Endothelial cell (in vitro differentiated cells): Measurements from ENCODE around the gene LRRC32. TPM values are rescaled to one million over a fixed set of nuclear protein-coding genes. Genes with fewer than 3 reads are reported as not detected.

Source experiments
- DNase-seq: peaks from one replicate; pipeline ENCODE4 v3.0.0; 2021; ENCODE audit warnings: low spot score
- H3K27ac Mint-ChIP-seq: one replicate; pipeline ENCODE4 v1.8.0; 2021; ENCODE audit warnings: mixed read lengths, inconsistent platforms; ENCODE audit not compliant: unreplicated experiment
- H3K27me3 Mint-ChIP-seq: one replicate; pipeline ENCODE4 v1.8.0; 2021; ENCODE audit warnings: mild to moderate bottlenecking, moderate library complexity, mixed read lengths, inconsistent platforms; ENCODE audit not compliant: unreplicated experiment
- H3K36me3 Mint-ChIP-seq: one replicate; pipeline ENCODE4 v1.8.0; 2021; ENCODE audit warnings: mild to moderate bottlenecking, low read depth, mixed read lengths, inconsistent platforms; ENCODE audit not compliant: unreplicated experiment
- H3K4me1 Mint-ChIP-seq: one replicate; pipeline ENCODE4 v1.8.0; 2021; ENCODE audit warnings: mild to moderate bottlenecking, mixed read lengths, inconsistent platforms; ENCODE audit not compliant: unreplicated experiment
- H3K4me3 Mint-ChIP-seq: one replicate; pipeline ENCODE4 v1.8.0; 2021; ENCODE audit warnings: mild to moderate bottlenecking, mixed read lengths, inconsistent platforms; ENCODE audit not compliant: unreplicated experiment
- H3K9me3 Mint-ChIP-seq: one replicate; pipeline ENCODE4 v1.8.0; 2021; ENCODE audit warnings: mixed read lengths, inconsistent platforms; ENCODE audit not compliant: unreplicated experiment
- CTCF ChIP-seq: fragments of 200-600 bp; sonication (generic); IDR thresholded peaks from one replicate; pipeline ENCODE4 v1.5.0; 2021; ENCODE audit warnings: antibody characterized with exemption; ENCODE audit not compliant: unreplicated experiment
- total RNA-seq: library from RNA; stranded (reverse); fragmentation: NEBNext Ultra II Directional; extraction: Animal tissue kit (Norgen Biotek cat#: 25700); gene quantifications from one replicate; pipeline ENCODE4 v1.2.1, GENCODE V29; 2021; ENCODE audit not compliant: unreplicated experiment

LRRC32 gene
- total RNA-seq, 1 donor from 2014 or later = 22.0 TPM

DNA sequence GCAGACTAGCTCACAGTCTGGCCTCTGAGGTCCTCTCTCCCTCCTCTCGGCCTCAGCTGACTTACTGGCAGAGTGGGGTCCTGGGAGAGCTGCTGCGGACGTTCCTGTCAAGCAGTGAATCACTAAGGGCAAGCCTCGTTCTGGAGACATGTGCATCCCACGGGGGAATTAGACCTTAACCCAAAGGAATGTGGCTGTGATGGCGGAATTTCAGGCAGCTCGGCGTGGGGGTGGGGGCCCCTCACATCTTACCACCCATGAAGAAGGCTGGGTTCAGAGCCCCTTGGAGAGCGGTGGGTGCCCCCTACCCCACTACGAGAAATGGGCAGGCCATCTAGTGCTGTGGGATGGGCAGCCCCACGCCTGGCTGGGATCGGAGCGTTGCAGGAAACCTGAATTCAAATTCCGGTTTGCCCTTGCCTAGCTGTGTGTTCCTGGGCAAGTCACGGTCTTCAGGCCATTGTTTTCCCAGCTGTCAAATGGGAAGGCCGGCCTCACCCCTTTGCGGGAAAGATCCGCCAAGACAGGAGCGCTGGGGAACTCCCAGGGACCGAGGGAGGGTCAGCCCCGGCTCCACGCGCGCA lies 554 bp downstream of the LRRC32 start:
- Mint-ChIP-seq H3K4me1 (peaks cover 60% of the 10 kb centered on the region), H3K4me3 (peak overlapping the region; percentile 83), H3K27me3 (peaks cover 26% of the 10 kb centered on the region), H3K27ac (peak overlapping the region; percentile 24), H3K9me3 (no peaks in the 10 kb centered on the region), H3K36me3 (peaks cover 12% of the 10 kb centered on the region)
- no peak for TF ChIP-seq CTCF
- no peak for DNase-seq

- H3K27ac Mint-ChIP-seq = peak overlapping the region; percentile 55
- H3K9me3 Mint-ChIP-seq = no peaks in the 10 kb centered on the region
- peaks cover 74% of the 10 kb centered on the region for H3K4me1 Mint-ChIP-seq
- peak overlapping the region; percentile 83 for H3K4me3 Mint-ChIP-seq
- H3K27me3 Mint-ChIP-seq = peaks cover 29% of the 10 kb centered on the region
- DNase-seq = no peak
- peaks cover 15% of the 10 kb centered on the region for H3K36me3 Mint-ChIP-seq
- no peak for TF ChIP-seq CTCF
Measured at GRCh38 chr11:76668362-76669155, 2.0 kb downstream of the LRRC32 start.

- Mint-ChIP-seq H3K4me1 (peaks cover 72% of the 10 kb centered on the region), H3K9me3 (no peaks in the 10 kb centered on the region), H3K4me3 (no peak overlapping the region), H3K36me3 (peaks cover 18% of the 10 kb centered on the region), H3K27me3 (peaks cover 29% of the 10 kb centered on the region), H3K27ac (peak overlapping the region; percentile 55)
- DNase-seq = no peak
- TF ChIP-seq CTCF = no peak
Measured at GRCh38 chr11:76667856-76668255, 2.7 kb downstream of the LRRC32 start.

GRCh38 chr11:76667271-76667818 lies 3.2 kb downstream of the LRRC32 start:
- H3K27me3 Mint-ChIP-seq = peaks cover 29% of the 10 kb centered on the region
- no peak overlapping the region for H3K4me3 Mint-ChIP-seq
- no peaks in the 10 kb centered on the region for H3K9me3 Mint-ChIP-seq
- DNase-seq = no peak
- H3K27ac Mint-ChIP-seq = peak overlapping the region; percentile 89
- no peak for TF ChIP-seq CTCF
- peaks cover 21% of the 10 kb centered on the region for H3K36me3 Mint-ChIP-seq
- H3K4me1 Mint-ChIP-seq = peaks cover 71% of the 10 kb centered on the region

DNA sequence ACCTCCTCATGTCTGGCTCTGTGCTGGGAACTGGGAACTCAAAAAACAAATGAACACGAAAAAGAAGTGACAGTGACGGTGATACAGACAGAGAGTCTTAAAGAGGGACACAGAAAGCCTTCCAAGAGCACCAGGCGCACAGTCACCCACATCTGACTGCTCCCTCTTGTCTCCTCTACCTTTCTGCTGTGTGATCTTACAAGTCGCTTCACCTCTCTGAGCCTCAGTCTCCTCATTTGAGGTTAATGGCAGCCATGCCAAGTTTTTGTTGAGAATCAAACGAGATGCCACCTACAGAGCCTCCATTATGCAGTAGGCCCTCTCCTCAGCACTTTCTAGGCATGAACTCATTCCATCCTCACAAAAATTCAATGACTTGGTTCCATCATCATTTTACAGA lies 3.7 kb downstream of the LRRC32 start:
- Mint-ChIP-seq H3K4me1 (peaks cover 71% of the 10 kb centered on the region), H3K4me3 (peak overlapping the region; percentile 71), H3K9me3 (no peaks in the 10 kb centered on the region), H3K36me3 (peaks cover 24% of the 10 kb centered on the region), H3K27ac (peak overlapping the region; percentile 89), H3K27me3 (peaks cover 29% of the 10 kb centered on the region)
- no peak for DNase-seq
- TF ChIP-seq CTCF = no peak
